GM12892 (cell line): ENCODE results near the gene GALNTL6.

Experiments
- POLR2A ChIP-seq: IDR thresholded peaks from 2 replicates; pipeline ENCODE4 v1.6.1; 2011; ENCODE audit warnings: low read depth, low read length, control low read depth
- POLR2AphosphoS5 ChIP-seq: IDR thresholded peaks from 2 replicates; pipeline ENCODE4 v1.6.1; 2011; ENCODE audit warnings: low read depth, low read length, control low read depth

DNA sequence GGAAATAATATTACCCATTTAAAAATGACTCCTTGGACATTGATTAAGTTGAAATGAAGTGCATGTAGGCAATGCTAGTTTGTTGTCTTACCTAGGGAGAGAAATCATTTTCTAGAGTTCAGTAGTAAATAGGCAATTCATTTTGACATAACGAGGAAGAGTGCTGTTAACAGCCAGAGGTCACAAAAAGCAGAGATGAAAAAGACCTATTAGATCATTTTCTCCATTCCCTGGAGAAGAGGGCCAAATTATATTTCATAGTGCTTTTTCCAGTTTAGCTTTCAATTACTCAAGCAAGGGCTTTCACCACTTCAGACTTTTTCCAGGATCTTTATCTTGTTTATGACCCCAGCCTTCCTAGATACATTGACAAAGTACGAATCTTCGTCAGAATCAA is 981.1 kb downstream of the GALNTL6 start:
- no peak for TF ChIP-seq POLR2A
- no peak for TF ChIP-seq POLR2AphosphoS5
